ENCODE data around the gene LHFPL2.

LHFPL2 gene

DNA sequence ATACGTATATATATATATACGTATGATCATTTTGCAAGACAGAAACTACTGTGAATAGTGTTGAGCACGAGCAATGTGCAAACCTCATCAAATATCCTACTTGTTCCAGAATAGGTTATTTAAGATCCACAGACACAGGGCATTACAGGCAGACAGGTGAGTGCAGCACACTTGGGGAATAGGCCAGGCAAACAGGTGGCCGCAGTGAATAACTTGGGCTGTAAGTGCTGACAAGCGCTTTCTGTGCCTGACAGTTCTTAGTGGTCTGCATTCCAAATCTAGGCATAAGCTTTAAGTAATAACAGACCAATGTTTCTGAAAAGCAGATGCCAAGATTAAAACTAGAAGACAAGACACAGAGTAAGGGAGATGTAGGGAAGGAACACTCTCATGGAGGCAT lies 77.9 kb downstream of the LHFPL2 start:
- Histone ChIP-seq H3K27ac (replicated peaks) (no peak overlapping the region), H3K4me3 (replicated peaks; ENCODE audit: insufficient read depth, low read length) (no peak overlapping the region), H3K27me3 (ENCODE audit: insufficient read depth, poor library complexity, severe bottlenecking) (no peaks in the 10 kb centered on the region)
- no peak for DNase-seq (ENCODE audit: low read depth in 1 of 2, low spot score in 1 of 2)
- TF ChIP-seq GABPA (IDR thresholded peaks at IDR 0.05; ENCODE audit: low read depth) (no peak), POLR2AphosphoS5 (IDR thresholded peaks at IDR 0.05; ENCODE audit: low read depth) (no peak), SPI1 (IDR thresholded peaks at IDR 0.05; ENCODE audit: borderline replicate concordance, low read depth) (no peak)
- TF ChIP-seq, protein P1, sequence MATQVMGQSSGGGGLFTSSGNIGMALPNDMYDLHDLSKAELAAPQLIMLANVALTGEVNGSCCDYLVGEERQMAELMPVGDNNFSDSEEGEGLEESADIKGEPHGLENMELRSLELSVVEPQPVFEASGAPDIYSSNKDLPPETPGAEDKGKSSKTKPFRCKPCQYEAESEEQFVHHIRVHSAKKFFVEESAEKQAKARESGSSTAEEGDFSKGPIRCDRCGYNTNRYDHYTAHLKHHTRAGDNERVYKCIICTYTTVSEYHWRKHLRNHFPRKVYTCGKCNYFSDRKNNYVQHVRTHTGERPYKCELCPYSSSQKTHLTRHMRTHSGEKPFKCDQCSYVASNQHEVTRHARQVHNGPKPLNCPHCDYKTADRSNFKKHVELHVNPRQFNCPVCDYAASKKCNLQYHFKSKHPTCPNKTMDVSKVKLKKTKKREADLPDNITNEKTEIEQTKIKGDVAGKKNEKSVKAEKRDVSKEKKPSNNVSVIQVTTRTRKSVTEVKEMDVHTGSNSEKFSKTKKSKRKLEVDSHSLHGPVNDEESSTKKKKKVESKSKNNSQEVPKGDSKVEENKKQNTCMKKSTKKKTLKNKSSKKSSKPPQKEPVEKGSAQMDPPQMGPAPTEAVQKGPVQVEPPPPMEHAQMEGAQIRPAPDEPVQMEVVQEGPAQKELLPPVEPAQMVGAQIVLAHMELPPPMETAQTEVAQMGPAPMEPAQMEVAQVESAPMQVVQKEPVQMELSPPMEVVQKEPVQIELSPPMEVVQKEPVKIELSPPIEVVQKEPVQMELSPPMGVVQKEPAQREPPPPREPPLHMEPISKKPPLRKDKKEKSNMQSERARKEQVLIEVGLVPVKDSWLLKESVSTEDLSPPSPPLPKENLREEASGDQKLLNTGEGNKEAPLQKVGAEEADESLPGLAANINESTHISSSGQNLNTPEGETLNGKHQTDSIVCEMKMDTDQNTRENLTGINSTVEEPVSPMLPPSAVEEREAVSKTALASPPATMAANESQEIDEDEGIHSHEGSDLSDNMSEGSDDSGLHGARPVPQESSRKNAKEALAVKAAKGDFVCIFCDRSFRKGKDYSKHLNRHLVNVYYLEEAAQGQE (IDR thresholded peaks at IDR 0.05; ENCODE audit: insufficient replicate concordance, low read depth): no peak
- TF ChIP-seq, protein P2, sequence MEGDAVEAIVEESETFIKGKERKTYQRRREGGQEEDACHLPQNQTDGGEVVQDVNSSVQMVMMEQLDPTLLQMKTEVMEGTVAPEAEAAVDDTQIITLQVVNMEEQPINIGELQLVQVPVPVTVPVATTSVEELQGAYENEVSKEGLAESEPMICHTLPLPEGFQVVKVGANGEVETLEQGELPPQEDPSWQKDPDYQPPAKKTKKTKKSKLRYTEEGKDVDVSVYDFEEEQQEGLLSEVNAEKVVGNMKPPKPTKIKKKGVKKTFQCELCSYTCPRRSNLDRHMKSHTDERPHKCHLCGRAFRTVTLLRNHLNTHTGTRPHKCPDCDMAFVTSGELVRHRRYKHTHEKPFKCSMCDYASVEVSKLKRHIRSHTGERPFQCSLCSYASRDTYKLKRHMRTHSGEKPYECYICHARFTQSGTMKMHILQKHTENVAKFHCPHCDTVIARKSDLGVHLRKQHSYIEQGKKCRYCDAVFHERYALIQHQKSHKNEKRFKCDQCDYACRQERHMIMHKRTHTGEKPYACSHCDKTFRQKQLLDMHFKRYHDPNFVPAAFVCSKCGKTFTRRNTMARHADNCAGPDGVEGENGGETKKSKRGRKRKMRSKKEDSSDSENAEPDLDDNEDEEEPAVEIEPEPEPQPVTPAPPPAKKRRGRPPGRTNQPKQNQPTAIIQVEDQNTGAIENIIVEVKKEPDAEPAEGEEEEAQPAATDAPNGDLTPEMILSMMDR (IDR thresholded peaks at IDR 0.05; ENCODE audit: insufficient read depth, low read length): no peak

DNA sequence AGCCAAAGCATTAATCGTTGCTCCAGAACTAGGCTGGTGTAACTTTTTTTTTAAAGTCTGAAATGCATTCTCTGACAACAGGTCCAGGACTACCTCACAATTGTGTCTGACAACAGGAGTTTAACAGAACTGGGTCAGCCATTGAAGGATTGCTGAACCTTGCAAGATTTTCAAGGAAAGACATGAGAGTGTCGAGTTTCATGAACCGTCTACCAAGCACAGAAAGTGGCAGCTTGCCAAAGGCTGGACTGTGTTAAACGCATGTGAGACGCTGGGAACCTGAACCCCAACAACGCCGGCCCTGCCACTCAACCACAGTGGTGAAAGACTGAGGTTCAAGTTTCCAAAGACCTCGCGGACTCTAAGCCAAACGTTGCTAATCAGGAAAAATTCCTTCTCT lies 79.1 kb downstream of the LHFPL2 start:
- Histone ChIP-seq H3K27ac (replicated peaks) (no peak overlapping the region), H3K27me3 (ENCODE audit: insufficient read depth, poor library complexity, severe bottlenecking) (no peaks in the 10 kb centered on the region), H3K4me3 (replicated peaks; ENCODE audit: insufficient read depth, low read length) (no peak overlapping the region)
- TF ChIP-seq GABPA (IDR thresholded peaks at IDR 0.05; ENCODE audit: low read depth) (no peak), SPI1 (IDR thresholded peaks at IDR 0.05; ENCODE audit: borderline replicate concordance, low read depth) (no peak), POLR2AphosphoS5 (IDR thresholded peaks at IDR 0.05; ENCODE audit: low read depth) (no peak)
- TF ChIP-seq, protein P2 (IDR thresholded peaks at IDR 0.05; ENCODE audit: insufficient read depth, low read length): no peak
- TF ChIP-seq, protein P1 (IDR thresholded peaks at IDR 0.05; ENCODE audit: insufficient replicate concordance, low read depth): no peak
- no peak for DNase-seq (ENCODE audit: low read depth in 1 of 2, low spot score in 1 of 2)

DNA sequence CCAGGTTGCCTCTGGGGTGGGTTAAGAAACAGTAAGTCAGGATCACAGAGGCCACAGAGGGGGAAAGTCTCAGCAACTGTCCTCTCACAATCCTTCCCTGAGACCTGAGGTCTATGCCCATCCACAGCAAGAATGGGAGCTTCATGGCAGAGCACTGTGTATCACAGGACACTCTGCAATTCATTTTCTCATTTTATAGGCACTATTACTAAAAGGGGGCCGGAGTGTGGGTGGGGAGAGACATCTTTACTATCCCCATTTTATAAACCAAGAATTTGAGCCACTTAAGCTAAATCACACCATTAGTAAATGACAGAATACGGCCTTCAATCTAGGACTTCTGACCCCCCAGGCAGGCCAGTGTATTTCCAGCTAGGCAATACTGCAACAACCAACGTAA lies 79.9 kb downstream of the LHFPL2 start:
- no peak for DNase-seq (ENCODE audit: low read depth in 1 of 2, low spot score in 1 of 2)
- TF ChIP-seq GABPA (IDR thresholded peaks at IDR 0.05; ENCODE audit: low read depth): no peak
- TF ChIP-seq, protein P1 (IDR thresholded peaks at IDR 0.05; ENCODE audit: insufficient replicate concordance, low read depth): no peak
- TF ChIP-seq SPI1 (IDR thresholded peaks at IDR 0.05; ENCODE audit: borderline replicate concordance, low read depth): no peak
- TF ChIP-seq, protein P2 (IDR thresholded peaks at IDR 0.05; ENCODE audit: insufficient read depth, low read length): no peak
- TF ChIP-seq POLR2AphosphoS5 (IDR thresholded peaks at IDR 0.05; ENCODE audit: low read depth): no peak
- Histone ChIP-seq H3K27ac (replicated peaks) (no peak overlapping the region), H3K4me3 (replicated peaks; ENCODE audit: insufficient read depth, low read length) (no peak overlapping the region), H3K27me3 (ENCODE audit: insufficient read depth, poor library complexity, severe bottlenecking) (no peaks in the 10 kb centered on the region)
